Embryonic facial prominence (tissue), 1 donor: Measurements from ENCODE around the gene OCLN.
"Not testable (repeated sequence)": the region's sequence is repeated elsewhere in the genome, so short reads cannot be mapped to it uniquely, and the experiment has no call there.

Experiments
- DNase-seq: peaks from one replicate; pipeline ENCODE4 v3.0.0-alpha.2; 2016; ENCODE audit errors: extremely low spot score

The OCLN gene

GRCh38 chr5:69491027-69491426, 1.6 kb upstream of the OCLN start:
- no peak for DNase-seq

GRCh38 chr5:69491838-69492390, 676 bp upstream of the OCLN start:
- no peak for DNase-seq

DNA sequence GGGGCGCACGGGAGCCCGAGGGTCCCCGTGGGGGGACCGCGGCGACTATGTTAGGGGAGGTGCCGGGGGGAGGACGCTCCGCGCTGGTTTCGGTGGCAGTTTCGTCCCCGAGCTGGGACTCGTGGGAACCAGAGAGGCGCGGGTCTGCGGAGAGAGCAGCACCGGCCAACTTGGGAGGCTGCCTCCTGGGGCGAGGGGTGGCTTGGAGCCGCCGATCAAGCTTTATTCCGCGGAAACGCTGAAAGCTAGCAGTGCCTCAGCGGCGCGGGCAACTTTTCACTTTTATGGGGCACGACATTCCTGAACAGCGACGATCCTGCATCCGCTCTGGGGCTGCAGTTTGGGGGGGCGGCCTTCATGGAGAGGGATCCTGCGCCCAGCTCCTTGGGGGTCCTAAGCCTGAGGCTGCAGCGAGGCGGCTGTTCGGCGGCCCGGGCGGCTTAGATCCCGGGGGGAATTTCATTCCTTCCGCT, 369 bp downstream of the OCLN start:
- no peak for DNase-seq

- DNase-seq, result no peak
Observed at GRCh38 chr5:69493396-69494133, 975 bp downstream of the OCLN start.

DNA sequence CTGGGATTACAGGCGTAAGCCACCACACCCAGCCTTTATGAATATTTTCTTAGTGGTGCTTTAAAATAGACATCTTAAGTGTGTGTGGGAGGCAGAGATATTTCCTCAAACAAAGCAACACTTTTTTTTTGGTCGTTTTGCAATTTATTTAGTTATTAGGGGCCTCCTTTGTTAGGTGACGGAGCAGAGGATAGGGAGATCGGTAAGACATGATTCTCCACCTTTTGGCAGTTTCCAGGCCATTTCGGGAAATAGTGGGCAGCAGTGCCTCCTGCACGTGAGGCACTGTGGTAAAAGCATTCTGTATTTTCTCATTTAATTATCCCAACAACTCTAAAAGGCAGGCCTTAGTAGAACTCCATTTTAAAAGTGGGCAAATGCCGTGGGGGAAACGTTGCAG, 1.9 kb downstream of the OCLN start:
- no peak for DNase-seq

DNA sequence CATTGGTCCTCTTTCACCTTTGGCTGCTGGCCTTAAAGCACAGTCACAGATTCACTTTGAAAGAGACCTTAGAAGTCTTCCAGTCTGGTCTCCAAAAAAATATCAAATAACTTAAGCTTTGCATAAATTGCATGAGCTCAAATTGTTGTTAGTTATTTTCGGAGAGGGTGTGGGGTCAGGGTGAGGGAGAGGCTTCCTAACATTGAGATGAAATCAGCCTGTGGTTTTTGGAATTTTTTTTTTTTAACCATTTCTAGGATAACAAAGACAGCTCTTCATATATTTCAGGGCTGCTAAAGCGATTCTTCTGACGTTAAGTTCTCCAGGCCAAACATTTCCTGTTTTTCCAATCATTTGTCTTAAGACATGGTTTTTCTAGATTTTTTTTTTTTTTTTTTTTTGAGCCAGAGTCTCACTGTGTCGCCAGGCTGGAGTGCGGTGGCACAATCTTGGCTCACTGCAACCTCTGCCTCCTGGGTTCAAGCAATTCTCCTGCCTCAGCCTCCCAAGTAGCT, 4.5 kb downstream of the OCLN start:
- DNase-seq, result no peak

GRCh38 chr5:69498384-69498783, 5.8 kb downstream of the OCLN start:
- DNase-seq, result no peak

GRCh38 chr5:69502367-69502766, 9.8 kb downstream of the OCLN start:
- DNase-seq, result no peak

DNA sequence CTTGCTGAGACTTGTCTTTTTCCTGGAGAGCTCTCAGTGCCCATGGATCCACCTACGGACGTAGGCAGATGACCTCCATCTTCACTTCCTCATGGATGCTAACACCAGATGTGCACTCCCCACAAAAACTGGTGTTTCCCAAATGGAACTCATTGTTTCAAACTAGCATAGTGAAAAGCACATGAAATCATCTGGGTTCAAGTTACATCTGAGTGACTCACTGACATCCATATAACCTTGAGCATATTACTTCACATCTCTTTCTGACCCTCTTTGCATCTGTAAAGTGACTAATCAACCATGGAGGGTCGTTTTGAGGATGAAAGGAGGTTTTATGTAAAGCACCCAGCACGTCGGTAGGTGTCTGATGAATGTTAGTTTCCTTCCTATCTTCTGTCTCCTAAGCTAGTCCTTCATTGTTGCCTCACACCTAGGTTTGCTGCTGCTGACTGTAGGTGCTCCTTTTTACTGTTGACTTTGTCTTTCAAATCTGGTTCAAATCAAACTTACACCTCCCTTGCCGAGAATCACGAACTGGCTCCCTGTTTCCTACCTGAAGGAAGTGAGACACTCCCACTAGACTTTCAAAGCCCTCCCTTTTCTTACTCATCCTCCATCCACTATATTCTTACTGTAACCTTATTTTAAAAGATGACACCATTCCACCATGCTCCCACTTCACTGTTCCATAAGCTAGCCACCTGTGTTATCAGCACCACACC, 10.3 kb downstream of the OCLN start:
- no peak for DNase-seq

DNA sequence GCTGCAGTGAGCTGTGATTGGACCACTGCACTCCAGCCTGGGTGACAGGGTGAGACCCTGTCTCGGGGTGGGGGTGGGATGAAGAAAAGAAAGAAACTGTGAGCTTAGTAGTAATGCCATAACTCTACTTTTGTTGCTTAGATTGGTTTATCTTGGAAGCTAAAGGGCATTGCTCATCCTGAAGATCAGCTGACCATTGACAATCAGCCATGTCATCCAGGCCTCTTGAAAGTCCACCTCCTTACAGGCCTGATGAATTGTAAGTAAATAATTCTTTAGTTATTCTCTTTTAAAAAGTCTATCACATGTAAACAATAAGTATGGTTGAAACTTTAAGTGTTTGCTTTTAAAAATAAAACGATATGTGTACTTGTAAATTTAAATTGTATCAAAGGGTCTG, 11.4 kb downstream of the OCLN start:
- DNase-seq, result no peak

DNA sequence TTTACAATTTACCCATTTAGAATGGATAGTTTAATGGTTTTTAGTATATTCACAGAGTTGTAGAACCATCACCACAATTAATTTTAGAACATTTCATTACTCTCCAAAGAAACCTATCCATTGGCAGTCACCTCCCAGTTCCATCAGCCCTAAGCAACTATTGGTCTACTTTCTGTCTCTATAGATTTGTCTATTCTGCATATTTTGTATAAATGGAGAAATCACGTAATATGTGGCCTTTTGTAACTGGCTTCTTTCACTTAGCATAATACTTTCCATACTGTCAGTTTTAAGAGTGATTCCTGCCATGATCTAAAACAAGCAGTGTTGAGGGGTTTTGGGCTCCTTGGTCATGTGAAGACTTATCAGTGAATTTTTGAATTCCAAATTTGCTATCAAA, 12.7 kb downstream of the OCLN start:
- no peak for DNase-seq

DNA sequence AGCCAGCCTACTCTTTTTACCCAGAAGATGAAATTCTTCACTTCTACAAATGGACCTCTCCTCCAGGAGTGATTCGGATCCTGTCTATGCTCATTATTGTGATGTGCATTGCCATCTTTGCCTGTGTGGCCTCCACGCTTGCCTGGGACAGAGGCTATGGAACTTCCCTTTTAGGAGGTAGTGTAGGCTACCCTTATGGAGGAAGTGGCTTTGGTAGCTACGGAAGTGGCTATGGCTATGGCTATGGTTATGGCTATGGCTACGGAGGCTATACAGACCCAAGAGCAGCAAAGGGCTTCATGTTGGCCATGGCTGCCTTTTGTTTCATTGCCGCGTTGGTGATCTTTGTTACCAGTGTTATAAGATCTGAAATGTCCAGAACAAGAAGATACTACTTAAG, 16.6 kb downstream of the OCLN start:
- DNase-seq, result no peak

- no peak for DNase-seq
Observed at GRCh38 chr5:69510694-69511093, 18.1 kb downstream of the OCLN start.

- DNase-seq, result no peak
Observed at GRCh38 chr5:69512740-69513260, 20.2 kb downstream of the OCLN start.

GRCh38 chr5:69515570-69515969, 23.0 kb downstream of the OCLN start:
- not testable (repeated sequence) for DNase-seq

- no peak for DNase-seq
Observed at GRCh38 chr5:69516769-69517168, 24.2 kb downstream of the OCLN start.

DNA sequence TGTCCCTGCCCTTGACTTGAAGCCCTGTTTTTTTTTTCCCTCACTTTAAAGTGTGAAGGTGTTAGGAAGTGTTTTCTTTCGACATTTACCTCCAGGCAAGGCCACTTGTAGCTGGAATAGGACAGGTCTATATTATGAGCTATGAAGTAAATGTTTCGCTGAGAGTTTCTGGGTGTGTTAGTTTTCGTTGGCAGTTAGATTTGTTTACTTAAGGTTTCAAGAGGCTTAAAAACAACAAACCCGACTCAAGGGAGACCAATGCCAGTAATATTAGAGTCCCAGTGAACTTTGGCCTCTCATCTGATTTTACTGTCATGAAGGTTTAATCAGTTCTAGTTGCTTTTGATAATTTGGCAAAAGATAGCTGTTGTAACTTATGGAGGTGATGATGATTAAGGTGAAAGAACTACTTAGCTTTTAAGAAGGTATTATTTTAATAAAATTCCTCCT, 25.2 kb downstream of the OCLN start:
- no peak for DNase-seq

- no peak for DNase-seq
Observed at GRCh38 chr5:69519285-69519684, 26.7 kb downstream of the OCLN start.

DNA sequence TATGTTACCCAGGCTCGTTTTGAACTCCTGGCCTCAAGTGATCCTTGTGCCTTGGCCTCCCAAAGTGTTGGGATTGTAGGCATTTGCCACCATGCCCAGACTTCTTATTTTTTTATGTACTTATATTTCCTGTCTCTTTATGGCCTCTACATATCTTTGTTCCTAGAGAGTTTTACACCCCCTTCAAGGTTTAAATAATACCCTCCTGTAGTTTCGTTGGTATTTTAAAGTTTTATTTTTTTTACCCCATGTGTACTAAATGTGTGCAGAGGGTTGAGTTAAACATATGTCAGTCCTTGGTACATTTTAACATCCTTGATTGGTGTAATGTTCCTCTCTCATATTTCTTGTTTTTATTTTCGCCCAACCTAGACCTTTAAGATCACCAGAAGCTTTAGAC, 29.4 kb downstream of the OCLN start:
- no peak for DNase-seq

GRCh38 chr5:69525490-69525889, 32.9 kb downstream of the OCLN start:
- no peak for DNase-seq

- DNase-seq, result no peak
Observed at GRCh38 chr5:69526660-69527059, 34.1 kb downstream of the OCLN start.

GRCh38 chr5:69527128-69527770, 34.7 kb downstream of the OCLN start:
- DNase-seq, result no peak
